HG02885 (cell line): ENCODE data around the gene ATP23.

Experiments
- ATAC-seq: cut with Tn5 transposase; IDR thresholded peaks from one replicate; pipeline ENCODE4 v1.9.1; 2021; ENCODE audit warnings: mild to moderate bottlenecking; ENCODE audit not compliant: unreplicated experiment, poor library complexity

Gene ATP23, protein sequence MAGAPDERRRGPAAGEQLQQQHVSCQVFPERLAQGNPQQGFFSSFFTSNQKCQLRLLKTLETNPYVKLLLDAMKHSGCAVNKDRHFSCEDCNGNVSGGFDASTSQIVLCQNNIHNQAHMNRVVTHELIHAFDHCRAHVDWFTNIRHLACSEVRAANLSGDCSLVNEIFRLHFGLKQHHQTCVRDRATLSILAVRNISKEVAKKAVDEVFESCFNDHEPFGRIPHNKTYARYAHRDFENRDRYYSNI

DNA sequence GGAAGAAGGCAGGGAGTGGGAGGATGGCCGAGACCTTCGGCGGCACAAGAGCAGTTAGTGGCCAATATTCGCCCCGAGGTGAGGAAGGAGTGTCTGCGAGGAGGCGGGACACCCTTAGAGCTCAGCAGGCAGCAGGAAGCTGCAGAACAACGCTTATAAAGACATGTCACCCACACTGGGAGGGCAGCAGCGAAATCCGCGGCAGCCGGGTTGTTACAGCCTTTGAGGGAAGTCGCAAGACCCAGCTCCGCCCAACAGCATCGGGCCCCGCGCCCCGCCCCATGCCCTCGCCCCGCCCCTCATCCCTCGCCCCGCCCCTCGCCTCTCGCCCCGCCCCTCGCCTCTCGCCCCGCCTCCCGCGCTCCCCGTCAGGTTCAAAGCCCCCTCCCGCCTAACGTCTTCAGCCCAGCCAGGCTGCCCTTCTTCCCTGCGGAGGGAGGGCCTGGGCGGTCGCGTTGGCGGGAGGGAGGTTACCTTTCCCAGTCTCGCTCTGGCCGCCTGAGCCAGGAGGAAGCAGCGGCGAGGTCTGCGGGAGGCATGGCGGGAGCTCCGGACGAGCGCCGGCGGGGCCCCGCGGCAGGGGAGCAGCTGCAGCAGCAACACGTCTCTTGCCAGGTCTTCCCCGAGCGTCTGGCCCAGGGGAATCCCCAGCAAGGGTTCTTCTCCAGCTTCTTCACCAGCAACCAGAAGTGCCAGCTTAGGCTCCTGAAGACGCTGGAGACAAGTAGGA lies at the start of gene ATP23:
Gene ATP23 (plus strand): TSS at position 403 of the 730 bp plus-strand sequence. CDS start 135 bp downstream, at position 538.
- ATAC-seq = peak; percentile 83

DNA sequence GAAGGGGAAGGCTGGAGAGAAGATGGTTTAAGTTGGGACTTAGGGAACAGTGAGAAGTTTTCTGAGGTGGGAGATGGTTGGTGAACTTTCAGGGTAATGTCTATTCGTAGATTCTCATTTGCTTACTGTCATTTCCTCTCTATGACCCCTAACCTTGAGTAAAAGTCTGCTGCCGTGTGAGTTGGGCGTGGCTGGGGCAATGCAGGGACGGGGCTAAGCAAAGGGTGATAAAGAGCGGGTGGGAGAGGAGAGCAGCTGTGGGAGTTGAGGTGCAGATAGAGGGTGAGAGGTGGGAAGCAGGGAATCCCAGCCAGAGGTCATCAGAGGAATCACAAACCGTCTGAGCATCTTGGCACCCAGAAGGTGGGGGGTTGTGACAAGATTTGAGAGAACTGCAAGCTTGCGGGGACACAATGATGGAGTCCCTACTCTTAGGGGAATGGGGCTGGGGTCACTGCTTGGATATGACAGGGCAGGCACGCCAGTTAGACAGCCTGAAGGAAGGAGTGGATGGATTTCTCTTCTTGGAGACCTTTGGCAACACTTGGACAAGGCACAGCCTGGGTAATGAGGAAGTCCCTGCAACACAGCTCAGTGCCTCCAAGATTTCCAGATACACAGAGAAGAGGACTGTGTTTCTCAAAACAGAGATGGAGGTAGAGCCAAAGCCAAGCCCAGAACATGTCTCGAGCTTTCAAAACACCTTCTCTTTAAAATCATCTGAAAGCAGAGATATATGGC lies 49.0 kb upstream of the ATP23 start:
- ATAC-seq = no peak

DNA sequence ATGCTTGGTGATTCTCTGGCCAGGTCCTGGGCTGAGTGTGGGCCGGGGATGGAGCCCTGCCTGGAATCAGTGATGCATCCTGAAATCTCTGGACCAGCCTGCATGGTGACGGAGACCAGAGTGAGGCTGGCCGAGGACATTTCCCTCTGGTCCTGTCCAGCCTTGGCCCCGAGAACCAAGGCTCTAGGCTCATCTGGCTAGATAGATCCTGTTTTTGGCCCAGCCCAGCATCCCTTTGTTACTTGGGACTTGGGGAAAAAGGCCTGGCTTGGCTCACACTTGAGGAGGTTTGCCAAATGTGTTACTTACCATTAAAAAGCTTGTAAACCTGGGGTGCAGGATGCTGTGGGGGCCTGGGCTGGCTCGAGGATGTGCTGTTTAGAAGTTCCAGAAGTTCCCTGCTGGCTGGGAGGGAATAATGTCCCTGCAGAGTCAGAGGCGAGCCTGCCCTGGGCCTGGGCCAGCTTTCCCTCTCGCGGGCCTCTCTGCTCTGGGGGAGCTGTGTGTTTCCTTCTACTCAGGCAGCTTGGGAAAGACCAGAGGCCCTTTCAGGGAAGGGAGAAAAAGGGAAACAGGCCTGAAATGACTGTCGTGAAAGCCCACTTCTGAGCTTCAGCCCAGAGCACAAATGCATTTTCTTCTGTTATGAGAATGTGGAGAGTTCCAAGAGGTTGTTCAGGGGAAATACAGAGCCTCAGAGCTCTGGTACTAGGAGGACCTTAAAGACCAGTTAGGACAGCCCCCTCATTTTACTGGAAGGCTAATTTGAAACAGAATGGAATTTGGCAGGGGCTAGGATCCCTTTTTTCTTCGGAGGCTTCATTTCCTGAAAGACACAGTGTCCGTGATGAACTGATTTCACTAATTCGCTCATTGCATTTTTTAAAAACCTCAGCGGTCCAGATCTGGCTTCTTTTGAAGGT lies 47.7 kb upstream of the ATP23 start:
- no peak for ATAC-seq

DNA sequence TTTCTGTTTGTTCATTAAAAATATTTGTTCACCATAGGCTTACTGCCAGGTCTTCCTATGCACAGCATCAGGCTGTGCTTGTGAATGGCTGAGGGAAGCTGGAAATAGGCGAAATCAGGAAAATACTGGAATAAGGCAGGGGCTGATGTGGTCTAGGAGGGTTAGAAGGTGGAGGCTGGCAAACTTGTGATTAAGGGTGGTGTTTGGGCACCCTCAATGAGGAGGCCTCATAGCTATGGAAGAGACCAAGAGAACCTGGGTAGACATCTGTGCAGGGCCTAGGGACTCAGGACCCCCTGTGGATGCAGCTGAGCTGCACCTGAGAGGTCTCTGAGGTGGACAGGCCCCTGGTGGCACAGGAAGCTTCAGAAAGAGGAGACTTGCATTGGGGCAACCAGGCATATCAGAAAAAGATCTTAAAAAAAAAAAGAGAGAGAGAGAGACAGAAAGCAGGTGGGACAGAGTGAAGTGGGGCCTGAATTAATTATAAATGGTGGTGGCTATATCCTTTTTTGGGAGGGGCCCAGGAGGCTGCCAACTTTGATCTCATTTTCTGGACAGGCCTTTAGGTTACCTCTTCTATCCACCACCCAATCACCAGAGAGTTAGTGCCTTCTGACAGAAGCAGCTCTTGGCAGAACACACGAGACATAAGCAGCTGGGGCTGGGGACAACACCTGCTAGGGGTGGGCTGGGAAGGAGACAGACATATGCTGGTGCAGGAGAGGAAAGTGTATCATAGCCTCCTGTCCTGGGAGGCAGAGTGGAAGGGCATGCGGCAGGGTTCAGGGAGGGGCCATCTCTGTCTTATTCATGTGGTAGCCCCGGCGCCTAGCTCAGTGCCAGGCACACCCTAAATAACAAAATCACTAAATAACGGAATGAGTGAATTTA lies 46.7 kb upstream of the ATP23 start:
- no peak for ATAC-seq

DNA sequence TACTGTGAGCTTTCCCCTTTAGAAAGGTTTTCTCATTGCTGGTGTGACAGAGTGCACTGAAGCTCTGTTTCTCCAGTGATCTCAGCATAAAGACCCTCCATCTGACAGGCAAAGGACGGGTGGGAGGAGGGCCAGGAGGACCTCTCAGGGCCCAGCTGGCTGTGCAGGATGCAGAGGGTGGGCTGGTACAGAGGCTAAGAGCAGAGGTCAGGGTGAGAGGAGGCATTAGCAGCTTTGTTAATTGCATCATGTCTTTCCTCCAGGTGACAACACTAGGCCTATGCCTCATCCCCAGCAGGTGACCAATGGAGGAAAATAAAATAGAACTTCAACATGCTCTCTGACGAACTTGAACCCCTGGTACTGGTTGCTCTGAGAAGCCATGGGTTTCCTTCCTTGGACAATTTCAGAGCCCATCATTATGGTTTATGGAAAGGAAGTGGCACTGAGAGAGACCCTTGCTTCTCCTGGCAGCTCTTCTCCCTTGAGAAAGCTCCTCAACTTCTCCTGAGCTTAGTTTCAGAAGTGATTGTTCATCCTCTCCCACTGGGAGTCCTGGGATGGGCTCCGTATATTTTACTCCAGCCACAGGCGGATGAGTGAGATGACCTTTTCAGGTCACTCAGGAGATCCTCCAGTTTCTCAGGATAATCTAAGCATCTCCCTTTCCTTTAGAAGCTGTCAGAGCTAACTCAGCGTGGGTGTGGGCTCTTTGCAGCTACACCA lies 45.8 kb upstream of the ATP23 start:
- ATAC-seq = no peak

DNA sequence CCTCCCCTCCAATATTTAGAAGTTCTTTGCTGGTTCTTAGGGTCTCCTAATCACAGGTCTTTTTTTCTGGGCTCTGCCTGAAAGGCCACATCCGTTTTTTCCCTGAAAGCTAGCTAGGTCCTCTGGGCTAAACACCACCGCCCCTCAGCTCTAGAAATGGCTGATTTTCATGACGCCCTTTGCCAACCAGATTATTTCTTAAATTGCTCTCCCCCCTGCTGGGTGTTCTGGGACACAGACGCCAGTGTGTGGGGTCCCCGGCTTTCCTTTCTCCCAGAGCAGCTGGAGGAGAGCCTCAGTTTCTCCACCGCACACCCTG lies 45.3 kb upstream of the ATP23 start:
- ATAC-seq = no peak

DNA sequence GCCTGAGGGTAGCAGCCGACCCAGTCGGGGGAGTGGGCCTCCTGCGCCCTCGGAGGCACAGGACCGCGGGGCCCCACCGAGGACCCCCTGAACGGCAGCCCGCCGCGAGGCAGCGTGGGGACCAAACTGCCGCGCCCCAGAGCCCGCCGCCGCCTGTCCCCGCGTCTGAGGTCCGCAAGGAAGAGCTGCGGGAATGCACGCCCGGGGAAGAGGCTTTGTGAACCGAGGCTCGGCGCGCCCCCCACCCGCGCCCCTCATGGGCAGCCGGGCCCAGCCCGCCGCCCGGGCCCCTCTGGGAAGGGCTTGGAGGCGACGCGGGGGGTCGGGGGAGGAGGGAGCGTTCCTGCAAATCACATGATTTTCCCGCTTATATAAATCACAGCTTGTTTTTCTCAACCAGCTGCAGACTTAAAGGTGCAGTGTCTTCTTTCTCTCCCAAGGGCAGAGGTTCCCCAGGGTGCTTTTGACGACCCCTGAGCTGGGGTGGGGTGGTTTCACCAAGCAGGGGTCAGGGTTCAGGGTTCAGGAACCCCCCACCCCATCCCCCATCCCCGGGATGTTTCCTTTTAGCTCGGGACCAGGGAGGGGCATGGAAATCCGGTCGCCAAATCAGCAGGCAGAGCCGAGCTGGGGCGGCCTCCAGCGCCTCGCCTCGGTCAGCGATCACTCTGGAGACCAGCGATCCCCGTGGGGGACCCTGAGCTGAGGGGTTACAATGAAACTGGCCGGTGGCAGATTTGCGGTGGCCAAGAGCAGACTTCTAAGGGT lies 44.7 kb upstream of the ATP23 start:
- no peak for ATAC-seq

DNA sequence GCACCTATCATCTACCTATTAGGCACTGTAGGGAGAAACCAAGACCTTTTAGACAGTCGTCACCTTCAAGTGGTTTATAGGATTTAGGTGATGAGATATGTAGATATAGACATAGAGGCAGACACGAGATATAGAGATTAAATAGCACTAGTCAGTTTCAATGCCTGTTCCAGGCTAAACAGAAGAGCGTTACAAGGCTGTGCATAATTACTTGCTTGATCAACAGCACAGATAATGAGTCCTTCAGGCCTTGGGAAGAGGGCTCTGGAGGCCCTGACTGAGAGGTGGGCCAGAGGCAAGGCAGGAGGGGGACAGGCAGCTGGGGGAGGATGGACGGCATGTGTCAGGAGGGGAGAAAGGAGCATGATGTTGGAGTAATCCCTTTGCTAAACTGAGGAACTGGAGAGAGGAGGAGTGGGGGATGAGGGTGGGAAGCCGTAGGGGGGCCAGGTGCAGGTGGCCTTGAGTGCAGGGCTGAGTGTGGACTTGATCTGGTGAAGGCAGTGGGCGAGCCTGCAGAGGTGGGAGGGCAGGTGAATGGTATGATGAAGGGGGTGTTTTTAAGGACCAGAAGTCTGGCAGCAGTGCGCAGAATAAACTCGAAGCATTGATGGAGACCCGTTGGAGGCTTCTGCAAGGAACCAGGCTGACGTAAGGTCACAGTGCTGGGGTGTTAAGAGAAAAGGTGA lies 43.9 kb upstream of the ATP23 start:
- ATAC-seq = no peak

DNA sequence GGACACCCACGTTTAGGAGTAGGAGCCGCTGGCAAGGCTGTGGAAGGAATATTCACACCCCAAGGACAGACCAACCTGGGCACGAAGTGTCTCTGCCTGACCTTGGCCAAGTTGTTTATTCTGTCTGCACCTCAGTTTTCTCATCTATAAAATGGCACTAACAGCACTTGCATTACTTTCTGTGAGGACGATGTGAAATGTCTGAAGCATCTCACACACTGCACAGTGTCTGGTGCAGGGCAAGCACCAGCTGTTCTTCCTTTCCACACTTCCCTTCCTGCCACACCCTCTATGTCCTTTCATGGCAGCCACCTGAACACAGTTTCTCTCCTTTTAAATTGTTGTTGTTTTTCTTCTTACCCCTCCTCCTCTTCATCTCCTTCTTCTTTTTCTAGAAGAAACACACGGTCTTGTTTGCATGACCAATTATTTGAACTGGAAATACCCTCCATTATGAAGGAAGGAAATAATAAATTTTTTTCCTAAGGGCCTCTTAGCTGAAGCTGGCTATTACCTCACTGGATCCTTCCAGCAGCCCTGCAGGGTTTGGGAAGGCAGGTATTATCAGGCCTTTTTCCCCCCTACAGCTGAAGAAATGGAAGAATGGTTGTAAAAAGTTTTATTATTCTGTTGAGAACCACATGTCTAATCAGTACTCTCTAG lies 42.9 kb upstream of the ATP23 start:
- peak; percentile 31 for ATAC-seq

DNA sequence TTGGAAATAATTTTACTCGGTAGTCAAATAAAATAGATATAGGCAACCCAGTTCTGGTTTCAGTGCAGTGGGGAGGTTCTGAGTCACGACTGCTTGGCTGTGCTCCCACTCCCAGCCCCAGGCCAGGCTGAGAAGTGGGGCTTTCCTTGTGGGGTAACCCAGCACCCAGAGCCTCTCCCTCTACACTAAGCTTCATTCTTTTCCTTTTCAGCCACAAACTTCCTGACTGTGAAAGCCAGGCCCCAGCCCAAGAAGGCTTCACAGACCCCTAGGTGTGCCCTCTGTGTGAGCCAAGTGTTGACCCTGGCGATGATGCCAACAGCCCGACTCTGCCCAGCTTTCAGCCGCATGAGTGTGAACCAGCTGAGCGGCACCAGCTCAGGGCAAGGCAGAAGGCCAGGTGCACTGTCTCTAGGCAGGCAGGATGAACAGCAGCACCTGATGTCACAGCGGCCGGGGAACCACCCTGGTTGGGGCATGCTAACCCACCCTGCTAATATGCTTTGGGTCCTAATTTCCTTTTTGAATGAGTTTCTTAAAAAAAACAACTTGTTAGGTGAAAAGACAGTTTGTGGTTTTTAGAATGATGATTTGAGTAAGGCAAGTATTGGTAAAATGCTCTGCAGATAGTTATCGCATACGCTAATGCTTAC lies 42.2 kb upstream of the ATP23 start:
- ATAC-seq = peak; percentile 87

DNA sequence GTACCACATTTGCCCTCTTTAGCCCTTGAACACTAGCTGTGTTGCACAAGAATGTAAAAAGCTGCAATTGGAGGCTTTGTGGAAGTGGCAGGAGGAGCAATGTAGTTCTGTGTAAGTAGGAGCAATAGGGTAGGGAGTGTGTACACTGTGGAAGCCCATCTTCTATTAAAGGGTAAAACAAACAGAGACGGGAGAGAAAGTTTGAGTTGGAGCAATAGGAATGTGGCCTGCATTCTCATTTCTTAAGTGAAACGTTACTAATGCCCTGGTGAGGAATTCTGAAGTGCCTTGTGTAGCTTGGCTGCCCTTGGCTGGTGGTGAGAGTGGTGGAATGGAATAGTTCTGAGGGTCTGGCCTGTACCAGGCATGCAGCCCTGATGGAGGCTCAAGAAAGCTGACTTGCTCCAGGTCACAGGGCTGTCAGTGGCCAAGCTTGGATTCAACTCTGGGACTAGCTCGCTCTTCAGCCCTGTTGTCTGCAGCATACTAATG lies 38.8 kb upstream of the ATP23 start:
- no peak for ATAC-seq

DNA sequence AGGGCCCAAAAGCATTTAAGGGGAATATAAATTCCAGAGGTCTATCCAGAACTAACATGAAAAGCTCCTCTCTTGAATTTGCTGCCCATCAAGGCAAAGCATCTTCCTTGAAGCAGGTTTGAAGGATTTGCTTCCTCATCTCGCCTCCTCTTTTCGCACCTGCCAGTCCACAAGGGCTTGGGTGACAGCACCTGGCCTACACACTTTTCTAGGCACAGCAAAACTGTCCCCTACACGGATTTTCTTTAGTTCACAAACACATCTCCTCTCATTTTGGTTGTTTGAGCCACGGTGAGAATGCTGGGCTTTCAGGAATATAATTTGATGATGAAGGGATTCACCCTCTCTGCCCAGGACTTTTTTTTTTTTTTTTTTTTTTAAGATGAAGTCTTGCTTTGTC lies 36.9 kb upstream of the ATP23 start:
- ATAC-seq = no peak

DNA sequence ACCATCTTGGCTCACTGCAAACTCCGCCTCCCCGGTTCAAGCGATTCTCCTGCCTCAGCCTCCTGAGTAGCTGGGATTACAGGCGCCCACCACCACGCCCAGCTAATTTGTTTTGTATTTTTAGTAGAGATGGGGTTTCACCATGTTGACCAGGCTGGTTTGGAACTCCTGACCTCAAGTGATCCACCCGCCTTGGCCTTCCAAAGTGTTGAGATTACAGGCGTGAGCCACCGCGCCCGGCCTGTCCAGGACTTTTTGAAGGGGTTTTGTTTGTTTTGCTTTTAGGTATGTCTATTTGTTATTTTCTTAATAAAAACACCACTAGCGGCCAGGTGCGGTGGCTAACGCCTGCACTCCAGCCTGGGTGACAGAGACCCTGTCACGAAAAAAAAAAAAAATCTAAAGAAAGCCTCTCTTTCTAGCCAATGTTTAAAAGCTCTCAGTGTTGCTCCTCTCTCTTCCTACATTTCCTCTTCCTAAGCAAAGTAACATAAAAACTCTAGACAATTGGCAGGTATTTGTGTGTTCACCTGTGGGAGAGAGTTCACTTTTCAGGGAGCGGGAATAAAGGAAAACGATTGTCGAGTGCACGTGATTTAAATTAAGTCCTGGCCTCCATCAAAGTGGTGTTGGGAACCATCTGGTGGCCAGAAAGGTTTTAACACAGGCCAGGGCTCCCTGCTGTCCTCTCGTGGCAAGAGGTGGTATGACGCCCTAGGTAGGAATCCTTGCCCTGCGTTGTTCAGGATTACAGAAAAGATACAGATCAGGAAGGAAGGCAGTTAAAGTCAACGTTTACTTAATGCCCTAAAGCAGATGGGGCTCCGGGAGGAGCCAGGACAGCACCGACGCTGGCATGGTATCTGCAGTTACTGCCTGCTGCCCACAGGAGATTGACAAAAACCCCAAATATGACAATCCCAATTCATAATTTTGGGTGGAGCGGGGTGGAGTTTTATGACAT lies 36.2 kb upstream of the ATP23 start:
- peak; percentile 98 for ATAC-seq

DNA sequence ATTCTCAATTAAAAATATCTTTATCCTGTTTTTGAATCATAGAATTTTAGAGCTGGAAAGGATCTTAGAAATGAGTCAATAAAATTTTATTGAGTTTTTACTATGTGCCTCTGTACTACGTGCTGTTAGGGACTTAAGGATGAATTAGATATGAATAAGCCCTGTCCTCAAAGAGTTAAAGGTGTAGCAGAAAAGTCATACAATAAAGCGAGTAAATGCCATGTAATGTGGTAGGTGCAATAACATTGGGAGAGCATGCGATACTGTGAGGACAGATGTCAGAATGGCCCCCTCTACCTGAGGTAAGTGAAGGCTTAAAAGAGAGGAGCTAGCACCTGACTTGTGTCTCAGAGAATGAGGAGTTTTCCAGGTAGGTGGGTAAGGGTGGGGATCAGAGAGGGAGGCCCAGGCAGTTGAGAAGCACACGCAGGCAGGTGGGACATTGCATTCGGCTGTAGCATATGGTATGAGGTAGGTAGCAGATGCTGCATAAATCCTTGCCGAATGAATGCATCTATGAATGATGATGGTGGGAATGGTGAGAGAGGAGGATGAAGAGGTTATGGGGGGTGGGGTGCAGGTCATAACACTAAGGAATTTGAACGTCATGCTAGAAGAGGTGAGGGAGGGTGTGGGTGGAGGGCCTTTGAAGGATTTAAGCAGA lies 35.4 kb upstream of the ATP23 start:
- no peak for ATAC-seq

DNA sequence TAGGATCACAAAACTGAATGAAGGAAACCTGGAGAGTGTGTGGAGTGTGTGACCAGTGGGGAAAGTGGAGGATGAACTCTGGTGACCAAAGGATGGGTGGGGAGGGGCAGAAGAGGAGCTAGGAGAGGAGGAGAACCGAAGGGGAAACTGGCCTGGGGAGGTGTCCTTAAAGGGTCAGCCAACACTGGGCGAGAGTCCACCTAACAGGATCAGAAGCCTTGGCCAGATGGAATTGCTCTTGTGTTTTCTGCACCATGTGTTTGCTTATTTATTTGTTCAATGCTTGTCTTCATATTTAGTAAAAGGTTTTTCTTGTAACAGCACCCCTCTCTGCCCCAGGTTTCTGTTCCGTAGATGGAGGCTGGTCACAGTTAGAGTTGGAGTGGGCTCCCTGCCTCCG lies 34.5 kb upstream of the ATP23 start:
- no peak for ATAC-seq
